CD14-positive monocyte (primary cell): Measurements from ENCODE around the gene TTC28. TPM values are rescaled to one million over a fixed set of nuclear protein-coding genes. Genes with fewer than 3 reads are reported as not detected.

Experiments used
- DNase-seq, 3 donors: peaks; one replicate each; pipeline ENCODE4 v3.0.0-alpha.2; 2011 to 2022
- H2AFZ ChIP-seq: 2 replicates; pipeline ENCODE4 v1.6.0; 2012; ENCODE audit warnings: mild to moderate bottlenecking, low read depth, low read length, inconsistent platforms; ENCODE audit not compliant: insufficient read depth, poor library complexity, severe bottlenecking
- H3K27ac ChIP-seq, 2 donors: 1 replicate in 1 of 2; 2 replicates in 1 of 2; pipeline ENCODE4 v1.5.1; 2012 to 2013; ENCODE audit warnings: low read length in 2 of 2, control low read depth in 1 of 2, inconsistent platforms in 1 of 2, low read depth in 1 of 2, mild to moderate bottlenecking in 1 of 2
- H3K27me3 ChIP-seq, 2 donors: one replicate each; pipeline versions ENCODE4 v1.6.0 to v1.6.1; 2011 to 2013; ENCODE audit warnings: low read length in 2 of 2; ENCODE audit not compliant: control insufficient read depth in 2 of 2, insufficient read depth in 2 of 2
- H3K36me3 ChIP-seq, 2 donors: replicated peaks in 1 of 2; 1 replicate in 1 of 2; 2 replicates in 1 of 2; pipeline versions ENCODE4 v1.5.1 to v1.6.1; 2012 to 2013; ENCODE audit warnings: low read length in 2 of 2, control low read depth in 1 of 2, inconsistent platforms in 1 of 2, mild to moderate bottlenecking in 1 of 2; ENCODE audit not compliant: insufficient read depth in 2 of 2, control insufficient read depth in 1 of 2
- H3K4me1 ChIP-seq, 2 donors: 1 replicate in 1 of 2; 2 replicates in 1 of 2; pipeline versions ENCODE4 v1.5.1 to v1.6.1; 2012 to 2013; ENCODE audit warnings: low read length in 2 of 2, control low read depth in 1 of 2, inconsistent platforms in 1 of 2, mild to moderate bottlenecking in 1 of 2, moderate library complexity in 1 of 2; ENCODE audit not compliant: insufficient read depth in 2 of 2, control insufficient read depth in 1 of 2
- H3K4me2 ChIP-seq: replicated peaks from 2 replicates; pipeline ENCODE3; 2012; ENCODE audit warnings: low read length, moderate library complexity, mild to moderate bottlenecking; ENCODE audit not compliant: poor library complexity, severe bottlenecking; ENCODE audit errors: extremely low read depth
- H3K4me3 ChIP-seq, 3 experiments: fragments of 200-600 bp in 1 of 3; sonication (generic) in 1 of 3; replicated peaks in 1 of 3; 1 replicate in 2 of 3; 2 replicates in 1 of 3; pipeline ENCODE4 v1.5.1; 2011 to 2013; ENCODE audit warnings: low read length in 3 of 3, mild to moderate bottlenecking in 3 of 3, control low read depth in 2 of 3, low read depth in 2 of 3, inconsistent platforms in 1 of 3, moderate library complexity in 1 of 3
- H3K79me2 ChIP-seq: 2 replicates; pipeline ENCODE4 v1.6.0; 2012; ENCODE audit warnings: mild to moderate bottlenecking, control low read depth, inconsistent platforms, low read length, moderate library complexity; ENCODE audit not compliant: insufficient read depth
- H3K9ac ChIP-seq: 2 replicates; pipeline ENCODE4 v1.6.0; 2017; ENCODE audit warnings: low read length, mild to moderate bottlenecking; ENCODE audit not compliant: insufficient read depth, poor library complexity, severe bottlenecking
- H3K9me3 ChIP-seq, 2 donors: replicated peaks in 1 of 2; 1 replicate in 1 of 2; 2 replicates in 1 of 2; pipeline versions ENCODE4 v1.5.1 to v1.6.1; 2012 to 2013; ENCODE audit warnings: low read length in 2 of 2, control low read depth in 1 of 2; ENCODE audit not compliant: control insufficient read depth in 1 of 2, insufficient read depth in 1 of 2
- H4K20me1 ChIP-seq: 2 replicates; pipeline ENCODE4 v1.6.0; 2012; ENCODE audit warnings: mild to moderate bottlenecking, low read length, control low read depth, moderate library complexity; ENCODE audit not compliant: insufficient read depth
- H3K27ac Mint-ChIP-seq, 7 donors: one replicate each; pipeline ENCODE4 v1.8.0; 2020; ENCODE audit warnings: mild to moderate bottlenecking in 7 of 7, mixed read lengths in 7 of 7, moderate library complexity in 6 of 7, inconsistent platforms in 2 of 7
- H3K27me3 Mint-ChIP-seq, 3 donors: one replicate each; pipeline ENCODE4 v1.8.0; 2021 to 2022; ENCODE audit warnings: low read depth in 3 of 3, mild to moderate bottlenecking in 3 of 3, mixed read lengths in 3 of 3, moderate library complexity in 3 of 3, inconsistent platforms in 1 of 3
- H3K36me3 Mint-ChIP-seq, 2 donors: one replicate each; pipeline ENCODE4 v1.8.0; 2020; ENCODE audit warnings: mixed read lengths in 2 of 2, inconsistent platforms in 1 of 2, mild to moderate bottlenecking in 1 of 2
- H3K4me1 Mint-ChIP-seq: one replicate; pipeline ENCODE4 v1.8.0; 2020; ENCODE audit warnings: mild to moderate bottlenecking, mixed read lengths
- H3K4me3 Mint-ChIP-seq, 2 donors: one replicate each; pipeline ENCODE4 v1.8.0; 2020; ENCODE audit warnings: mild to moderate bottlenecking in 2 of 2, mixed read lengths in 2 of 2, moderate library complexity in 1 of 2
- H3K9me3 Mint-ChIP-seq, 7 donors: one replicate each; pipeline ENCODE4 v1.8.0; 2020 to 2022; ENCODE audit warnings: mixed read lengths in 7 of 7, mild to moderate bottlenecking in 6 of 7, moderate library complexity in 6 of 7, inconsistent platforms in 2 of 7
- WGBS: methylation state at CpG from one replicate; pipeline ENCODE4 v1.1.5; 2013; ENCODE audit warnings: missing lambda C conversion rate; ENCODE audit not compliant: insufficient coverage; 5-methylcytosine and 5-hydroxymethylcytosine counted together
- intact Hi-C, 2 donors: fragments of 100-400 bp; cut with micrococcal nuclease; formaldehyde crosslinking; loops; one replicate each; pipeline versions ENCODE4 v1.15.0 to v1.15.1; 2023
- polyA plus RNA-seq, 3 donors: library from polyadenylated mRNA; depleted of rRNA in 1 of 3; unstranded in 2 of 3; stranded (reverse) in 1 of 3; fragments of 300-500 nt in 2 of 3; fragments of >200 nt in 1 of 3; fragmentation: Illumina TruSeq in 2 of 3; gene quantifications; 1 replicate in 2 of 3; 2 replicates in 1 of 3; pipeline ENCODE4 v1.2.3, GENCODE V29; 2012 to 2021
- TF ChIP-seq, protein P1 (sequence below): fragments of 200-600 bp; IDR thresholded peaks from one replicate; pipeline ENCODE4 v1.8.0; 2022; ENCODE audit warnings: antibody characterized with exemption, mild to moderate bottlenecking

TTC28 gene
- polyA plus RNA-seq, 3 donors: 0.24 to 0.61 TPM; not detected in 1

- Histone ChIP-seq H3K36me3 (no peaks in the 10 kb centered on the region), H2AFZ (no peak overlapping the region), H3K27ac (no peak overlapping the region), H3K4me2 (no peak overlapping the region), H3K79me2 (no peaks in the 10 kb centered on the region), H3K9me3 (no peaks in the 10 kb centered on the region), H4K20me1 (no peaks in the 10 kb centered on the region), H3K4me3 (no peak overlapping the region), H3K9ac (no peak overlapping the region), H3K4me1 (no peaks in the 10 kb centered on the region), H3K27me3 (no peaks in the 10 kb centered on the region)
- DNase-seq: no peak
- TF ChIP-seq, protein P1, sequence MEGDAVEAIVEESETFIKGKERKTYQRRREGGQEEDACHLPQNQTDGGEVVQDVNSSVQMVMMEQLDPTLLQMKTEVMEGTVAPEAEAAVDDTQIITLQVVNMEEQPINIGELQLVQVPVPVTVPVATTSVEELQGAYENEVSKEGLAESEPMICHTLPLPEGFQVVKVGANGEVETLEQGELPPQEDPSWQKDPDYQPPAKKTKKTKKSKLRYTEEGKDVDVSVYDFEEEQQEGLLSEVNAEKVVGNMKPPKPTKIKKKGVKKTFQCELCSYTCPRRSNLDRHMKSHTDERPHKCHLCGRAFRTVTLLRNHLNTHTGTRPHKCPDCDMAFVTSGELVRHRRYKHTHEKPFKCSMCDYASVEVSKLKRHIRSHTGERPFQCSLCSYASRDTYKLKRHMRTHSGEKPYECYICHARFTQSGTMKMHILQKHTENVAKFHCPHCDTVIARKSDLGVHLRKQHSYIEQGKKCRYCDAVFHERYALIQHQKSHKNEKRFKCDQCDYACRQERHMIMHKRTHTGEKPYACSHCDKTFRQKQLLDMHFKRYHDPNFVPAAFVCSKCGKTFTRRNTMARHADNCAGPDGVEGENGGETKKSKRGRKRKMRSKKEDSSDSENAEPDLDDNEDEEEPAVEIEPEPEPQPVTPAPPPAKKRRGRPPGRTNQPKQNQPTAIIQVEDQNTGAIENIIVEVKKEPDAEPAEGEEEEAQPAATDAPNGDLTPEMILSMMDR: no peak
- Mint-ChIP-seq H3K27me3 (peaks cover 0 to under 1% (median 0%) of the 10 kb centered on the region in 3 donors), H3K4me3 (no peak overlapping the region), H3K27ac (no peak overlapping the region), H3K4me1 (peaks cover 4% of the 10 kb centered on the region), H3K36me3 (no peaks in the 10 kb centered on the region), H3K9me3 (peaks cover 0 to 3% (median 0%) of the 10 kb centered on the region in 7 donors)
- intact Hi-C loops: no loop called here
- no CpG with 5 or more reads among the region's 6 CpGs for WGBS
These were observed 692.1 kb downstream of the TTC28 start for GRCh38 chr22:27987557-27987956.

- Histone ChIP-seq H3K9ac (no peak overlapping the region), H3K4me1 (no peaks in the 10 kb centered on the region), H4K20me1 (no peaks in the 10 kb centered on the region), H3K79me2 (no peaks in the 10 kb centered on the region), H3K4me3 (no peak overlapping the region), H2AFZ (no peak overlapping the region), H3K27me3 (no peaks in the 10 kb centered on the region), H3K9me3 (no peaks in the 10 kb centered on the region), H3K4me2 (no peak overlapping the region), H3K27ac (no peak overlapping the region), H3K36me3 (no peaks in the 10 kb centered on the region)
- peaks cover 0 to 3% (median 0%) of the 10 kb centered on the region in 7 donors for H3K9me3 Mint-ChIP-seq
- WGBS: no CpG with 5 or more reads among the region's 5 CpGs
- intact Hi-C loops: no loop called here
- no peaks in the 10 kb centered on the region for H3K36me3 Mint-ChIP-seq
- DNase-seq: no peak
- H3K27me3 Mint-ChIP-seq: peaks cover 0 to 1% (median 0%) of the 10 kb centered on the region in 3 donors
- H3K27ac Mint-ChIP-seq: no peak overlapping the region
- TF ChIP-seq, protein P1: no peak
- peaks cover 4% of the 10 kb centered on the region for H3K4me1 Mint-ChIP-seq
- H3K4me3 Mint-ChIP-seq: no peak overlapping the region
These were observed 692.7 kb downstream of the TTC28 start for GRCh38 chr22:27986937-27987336.
